ENCODE results near the gene APEX1. TPM values are rescaled to one million over a fixed set of nuclear protein-coding genes. Genes with fewer than 3 reads are reported as not detected.

APEX1 gene
- total RNA-seq, 1 experiment from 2014 or later, result 96.7 TPM

Other genes starting within 250 kb of the APEX1 start
- gene OR11H6, start 231.5 kb upstream of the APEX1 start, total RNA-seq (2014; rRNA removed; shearing (Covaris generic)), result not detected in 2 replicates
- not detected in 2 replicates for gene OR11H7, start 226.2 kb upstream of the APEX1 start, total RNA-seq (2014; rRNA removed; shearing (Covaris generic))
- gene OR11H4, start 215.9 kb upstream of the APEX1 start, total RNA-seq (2014; rRNA removed; shearing (Covaris generic)), result not detected in 2 replicates
- 10.6 and 16.8 TPM in 2 replicates for gene TTC5, start 149.3 kb upstream of the APEX1 start, total RNA-seq (2014; rRNA removed; shearing (Covaris generic))
- 28.6 and 30.3 TPM in 2 replicates for gene CCNB1IP1, start 121.9 kb upstream of the APEX1 start, total RNA-seq (2014; rRNA removed; shearing (Covaris generic))
- 17.5 and 20.1 TPM in 2 replicates for gene PARP2, start 111.6 kb upstream of the APEX1 start, total RNA-seq (2014; rRNA removed; shearing (Covaris generic))
- gene TEP1, start 41.7 kb upstream of the APEX1 start, total RNA-seq (2014; rRNA removed; shearing (Covaris generic)), result 4.8 and 9.0 TPM in 2 replicates
- not detected in 2 replicates for gene KLHL33, start 19.1 kb upstream of the APEX1 start, total RNA-seq (2014; rRNA removed; shearing (Covaris generic))
- 33.2 and 54.4 TPM in 2 replicates for gene OSGEP, start 414 bp upstream of the APEX1 start, total RNA-seq (2014; rRNA removed; shearing (Covaris generic))
- gene PIP4P1, start 6.2 kb downstream of the APEX1 start, total RNA-seq (2014; rRNA removed; shearing (Covaris generic)), result 13.5 and 18.7 TPM in 2 replicates
- gene PNP, start 14.2 kb downstream of the APEX1 start, total RNA-seq (2014; rRNA removed; shearing (Covaris generic)), result 41.8 and 43.5 TPM in 2 replicates
- not detected in 2 replicates for gene RNASE10, start 50.3 kb downstream of the APEX1 start, total RNA-seq (2014; rRNA removed; shearing (Covaris generic))
- not detected in 2 replicates for gene RNASE9, start 105.8 kb downstream of the APEX1 start, total RNA-seq (2014; rRNA removed; shearing (Covaris generic))
- not detected in 2 replicates for gene RNASE11, start 132.8 kb downstream of the APEX1 start, total RNA-seq (2014; rRNA removed; shearing (Covaris generic))
- gene RNASE12, start 136.2 kb downstream of the APEX1 start, total RNA-seq (2014; rRNA removed; shearing (Covaris generic)), result not detected in 2 replicates
- not detected in 2 replicates for gene OR6S1, start 186.5 kb downstream of the APEX1 start, total RNA-seq (2014; rRNA removed; shearing (Covaris generic))
- 0.91 and 1.1 TPM in 2 replicates for gene RNASE4, start 229.3 kb downstream of the APEX1 start, total RNA-seq (2014; rRNA removed; shearing (Covaris generic))
- 0.07 and 0.17 TPM in 2 replicates for gene ANG, start 233.5 kb downstream of the APEX1 start, total RNA-seq (2014; rRNA removed; shearing (Covaris generic))

Data from A172 (cell line).